GM18867 (cell line): ENCODE results near the gene ABHD17B.
"Not testable (repeated sequence)": the region's sequence is repeated elsewhere in the genome, so short reads cannot be mapped to it uniquely, and the experiment has no call there.

ENCODE experiments used
- ATAC-seq: cut with Tn5 transposase; IDR thresholded peaks from one replicate; pipeline ENCODE4 v1.9.1; 2021; ENCODE audit warnings: mild to moderate bottlenecking, moderate library complexity; ENCODE audit not compliant: unreplicated experiment

Gene ABHD17B

DNA sequence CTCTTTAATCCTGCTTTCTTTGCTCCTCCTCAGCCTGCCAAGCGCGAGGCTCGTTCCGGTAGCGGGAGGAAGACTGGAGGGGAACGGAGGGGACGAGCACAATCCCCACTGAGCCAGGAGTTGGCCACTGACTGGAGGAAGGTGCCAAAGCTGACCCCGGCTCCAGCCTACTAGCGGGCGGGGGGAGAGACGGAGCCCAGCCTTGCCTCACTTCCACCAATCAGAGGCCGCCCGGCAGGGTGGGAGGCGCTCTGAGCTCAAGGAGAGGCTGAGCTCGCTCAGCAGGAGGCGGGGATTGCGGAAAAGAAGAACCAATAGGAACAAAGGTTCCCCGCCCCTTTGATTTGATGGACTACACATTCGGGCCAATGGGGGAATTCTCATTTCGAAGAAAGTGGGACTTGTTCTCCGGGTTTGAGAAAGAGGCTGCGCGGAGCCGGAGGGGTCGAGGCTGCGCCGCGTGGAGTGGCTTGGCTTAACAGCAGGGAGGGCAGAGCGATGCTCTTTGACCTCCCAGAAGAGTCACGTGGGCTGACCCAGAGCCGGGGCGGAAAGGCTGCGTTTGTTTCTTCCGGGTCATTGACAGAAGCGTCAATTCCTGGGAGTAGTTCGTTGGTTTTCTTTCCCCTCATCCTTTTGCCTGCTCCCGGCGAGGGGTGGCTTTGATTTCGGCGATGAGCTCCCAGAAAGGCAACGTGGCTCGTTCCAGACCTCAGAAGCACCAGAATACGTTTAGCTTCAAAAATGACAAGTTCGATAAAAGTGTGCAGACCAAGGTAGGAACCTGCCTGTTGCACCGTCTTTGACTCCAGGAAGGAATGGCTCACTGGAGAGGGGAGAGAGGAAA is at the start of gene ABHD17B, which contains the start of gene C9orf85:
Gene ABHD17B (minus strand): TSS at position 133 of the 847 bp plus-strand sequence. CDS start 36,113 bp downstream, outside the sequence.
Gene C9orf85 (plus strand): TSS at position 579 of the 847 bp plus-strand sequence. CDS start 96 bp downstream, at position 675.
- peak; percentile 95 for ATAC-seq

DNA sequence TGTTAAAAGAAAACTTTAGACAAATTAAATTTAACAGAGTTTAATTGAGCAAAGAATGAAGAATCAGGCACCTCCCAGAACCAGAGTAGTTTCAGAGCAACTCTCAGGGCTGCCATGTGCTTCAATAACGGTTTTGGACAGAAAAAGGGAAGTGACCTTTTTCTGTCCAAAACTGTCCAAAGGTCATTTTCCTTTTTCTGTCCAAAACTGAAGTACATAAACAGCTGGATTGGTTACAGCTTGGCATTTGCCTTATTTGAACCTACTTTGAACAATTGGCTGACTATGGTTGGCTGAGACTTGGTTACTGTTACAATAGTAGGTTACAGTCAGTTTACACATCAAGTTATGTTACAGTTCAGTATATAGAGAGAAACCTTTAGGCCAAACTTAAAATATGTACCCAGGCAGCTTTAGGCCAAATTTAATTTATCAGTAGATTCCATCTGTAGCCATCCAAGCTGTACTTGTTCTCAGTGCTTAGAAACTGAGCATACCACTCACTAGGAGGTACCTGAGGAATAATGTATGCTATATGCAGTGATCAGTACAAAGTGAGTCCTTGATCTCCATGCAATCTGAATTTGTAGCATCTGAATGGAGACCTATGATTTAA is 44.4 kb upstream of the ABHD17B start:
- ATAC-seq = peak; percentile 57

DNA sequence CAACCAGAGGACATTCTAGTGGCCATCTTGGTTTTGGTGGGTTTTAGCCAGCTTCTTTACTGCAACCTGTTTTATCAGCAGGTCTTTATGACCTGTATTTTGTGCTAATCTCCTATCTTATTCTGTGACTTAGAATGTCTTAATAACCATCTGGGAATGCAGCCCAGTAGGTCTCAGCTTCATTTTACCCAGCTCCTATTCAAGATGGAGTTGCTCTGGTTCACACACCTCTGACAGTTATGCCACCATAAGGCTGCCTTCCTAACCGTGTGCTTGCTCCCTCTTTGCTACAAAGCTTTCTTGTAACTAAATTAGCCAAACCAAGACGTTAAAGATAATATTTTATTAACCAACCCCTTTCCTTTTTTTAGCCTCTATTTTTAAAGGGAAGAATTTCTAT is 43.7 kb upstream of the ABHD17B start:
- ATAC-seq = not testable (repeated sequence)

DNA sequence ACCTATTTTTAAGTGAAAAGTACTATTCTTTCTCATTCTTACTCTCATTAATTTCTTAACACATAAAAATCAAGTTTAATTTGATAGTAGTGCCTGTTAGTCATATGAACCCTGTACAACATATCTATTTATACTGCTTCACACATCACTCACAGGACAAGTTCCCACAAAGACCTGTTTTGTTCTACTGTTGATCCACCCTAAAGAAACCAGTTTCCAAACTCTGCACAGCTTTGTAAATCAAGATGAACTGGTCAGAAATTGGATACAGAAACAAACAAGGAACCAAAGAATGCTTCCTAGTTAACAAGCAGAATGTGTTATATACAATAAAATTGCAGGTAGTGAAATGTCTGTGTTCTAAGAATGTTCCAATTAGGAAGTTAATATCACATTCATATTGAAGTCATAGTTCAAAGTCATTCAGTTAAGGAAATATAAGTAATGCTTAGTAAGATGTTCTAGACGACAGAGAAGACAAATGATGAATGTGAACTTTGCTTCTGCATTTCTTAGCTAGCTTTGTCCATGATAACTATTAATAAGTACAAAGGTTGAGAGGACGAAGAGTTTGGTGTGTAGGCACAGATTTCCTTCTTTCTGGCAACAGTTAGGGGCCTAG is 33.9 kb upstream of the ABHD17B start:
- no peak for ATAC-seq

DNA sequence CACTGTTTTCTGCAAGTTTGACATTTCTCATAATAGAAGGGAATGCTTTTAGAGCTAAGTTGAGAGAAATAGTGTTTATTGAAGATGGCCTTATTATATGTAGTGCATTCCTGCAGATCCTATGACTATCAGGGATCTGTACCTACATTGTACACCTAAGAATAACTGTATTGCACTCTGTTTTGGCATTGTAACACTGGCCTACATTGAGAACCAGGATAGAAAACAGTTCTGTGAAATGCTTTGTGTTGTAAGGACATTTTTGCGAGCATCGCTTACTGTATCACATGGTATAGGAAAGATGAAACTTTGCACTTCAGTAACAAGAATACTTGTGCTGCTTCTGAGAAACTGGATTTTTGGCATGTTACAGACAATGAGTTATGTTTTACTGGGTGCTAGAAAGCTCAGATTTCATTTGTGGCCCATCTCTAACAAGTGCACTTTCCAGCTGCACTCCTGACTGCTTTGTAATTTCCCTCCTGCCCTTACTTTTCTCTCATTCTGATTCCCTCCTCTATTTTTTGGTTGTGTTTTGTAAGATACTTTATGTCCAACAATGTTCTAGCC is 31.1 kb upstream of the ABHD17B start:
- ATAC-seq = no peak

DNA sequence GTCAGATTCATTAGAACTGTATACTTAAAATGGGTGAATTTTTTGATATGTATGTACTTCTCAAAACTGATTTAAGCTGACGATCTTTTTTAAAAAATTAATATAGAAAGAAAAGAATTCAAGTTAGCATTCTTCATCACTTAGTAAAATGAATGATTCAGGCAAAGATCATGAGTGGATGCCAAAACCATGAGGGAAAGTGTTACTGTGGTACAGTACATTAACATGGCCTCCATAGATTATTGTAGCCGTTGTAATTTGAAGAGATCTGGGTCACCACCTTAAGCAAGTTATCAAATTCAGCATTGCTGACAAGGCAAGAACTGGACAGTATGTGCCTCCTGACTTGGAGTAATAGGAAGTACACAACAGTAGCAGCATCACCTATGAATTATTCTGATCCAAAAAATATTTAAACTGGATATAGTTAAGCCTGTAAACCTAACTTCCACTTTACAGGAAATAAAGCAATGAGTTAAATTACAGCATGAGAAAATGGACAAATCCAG is 30.1 kb upstream of the ABHD17B start:
- no peak for ATAC-seq

DNA sequence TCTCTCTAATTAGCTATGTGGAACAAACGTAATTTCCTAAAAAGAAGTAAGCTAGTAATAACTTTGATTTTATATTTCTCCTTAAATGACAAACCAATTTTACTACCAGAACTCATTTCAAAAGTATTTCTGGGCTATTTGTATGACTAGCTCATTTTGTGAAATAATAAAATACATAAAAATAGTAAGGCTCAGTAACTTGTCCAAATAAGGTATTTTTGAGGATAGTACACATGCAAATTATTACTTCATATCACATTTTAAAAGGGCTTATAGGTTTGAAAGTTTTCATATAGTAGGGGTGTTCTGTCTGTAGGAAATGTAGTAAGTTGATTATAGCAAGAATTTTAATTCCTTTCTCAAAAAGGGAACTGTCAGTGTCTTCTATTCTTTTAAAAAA is 26.9 kb upstream of the ABHD17B start:
- ATAC-seq = no peak

DNA sequence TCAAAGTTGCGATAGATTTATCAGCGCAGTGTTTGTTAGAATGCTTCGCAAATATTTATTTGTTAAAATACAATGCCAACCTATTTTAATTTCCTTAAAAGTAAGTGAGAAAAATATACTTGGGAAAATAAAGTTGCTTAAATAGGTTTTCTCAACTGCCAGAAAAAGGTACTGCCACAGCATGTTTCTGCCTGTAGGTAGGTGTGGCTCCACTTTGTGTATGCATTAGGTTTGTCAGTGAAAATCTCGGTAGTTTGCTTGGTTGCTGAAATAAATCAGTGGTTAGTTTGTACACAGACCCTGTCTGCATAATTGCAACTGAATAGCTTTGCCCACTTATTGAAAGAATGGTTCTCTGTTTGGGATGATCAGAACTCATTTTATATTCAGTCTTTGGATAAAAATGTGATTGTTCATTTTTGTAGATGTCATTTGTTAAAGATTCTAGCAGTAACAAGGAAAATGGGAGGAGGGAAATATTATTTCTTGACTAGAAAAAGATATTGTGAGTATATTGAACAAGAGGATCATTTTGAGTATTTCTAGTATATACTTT is 26.2 kb upstream of the ABHD17B start:
- ATAC-seq = no peak

DNA sequence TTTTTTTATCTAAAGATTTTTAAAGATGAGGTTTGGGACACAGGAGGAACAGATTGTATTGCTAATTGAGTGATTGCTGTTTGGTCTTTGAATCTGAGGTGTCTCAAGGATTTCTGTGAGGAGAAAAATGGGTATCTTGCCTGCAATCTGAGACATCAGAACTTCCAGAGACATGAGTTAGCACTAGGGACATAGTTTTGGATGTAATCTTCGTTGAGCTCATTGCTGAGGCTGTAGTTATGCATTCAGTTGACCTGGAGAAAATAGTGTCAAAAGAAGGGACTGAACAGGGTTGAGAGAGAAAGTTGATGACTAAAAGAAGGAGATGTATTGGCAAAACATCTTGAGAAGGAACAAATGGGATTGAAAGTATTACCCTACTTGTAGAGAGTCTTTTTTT is 25.1 kb upstream of the ABHD17B start:
- no peak for ATAC-seq

DNA sequence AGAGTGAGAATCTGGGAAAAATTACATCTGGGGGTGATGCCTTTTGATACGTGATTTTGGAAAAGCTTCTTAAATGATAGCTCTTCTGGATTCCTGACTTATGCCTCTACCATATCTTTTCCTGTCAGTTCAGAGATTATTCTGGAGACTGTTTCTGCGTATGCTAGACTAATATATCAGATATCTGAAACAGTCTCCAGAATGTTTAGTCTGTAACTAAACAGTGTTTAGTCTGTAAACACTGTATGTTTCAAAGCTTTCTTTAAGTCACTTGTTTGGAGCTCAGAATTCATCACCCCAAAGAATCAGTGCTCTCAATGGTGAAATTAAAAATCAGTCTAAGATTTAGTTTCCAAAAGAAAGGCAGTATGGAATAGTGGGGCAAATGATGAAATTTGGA is 20.2 kb upstream of the ABHD17B start:
- no peak for ATAC-seq

DNA sequence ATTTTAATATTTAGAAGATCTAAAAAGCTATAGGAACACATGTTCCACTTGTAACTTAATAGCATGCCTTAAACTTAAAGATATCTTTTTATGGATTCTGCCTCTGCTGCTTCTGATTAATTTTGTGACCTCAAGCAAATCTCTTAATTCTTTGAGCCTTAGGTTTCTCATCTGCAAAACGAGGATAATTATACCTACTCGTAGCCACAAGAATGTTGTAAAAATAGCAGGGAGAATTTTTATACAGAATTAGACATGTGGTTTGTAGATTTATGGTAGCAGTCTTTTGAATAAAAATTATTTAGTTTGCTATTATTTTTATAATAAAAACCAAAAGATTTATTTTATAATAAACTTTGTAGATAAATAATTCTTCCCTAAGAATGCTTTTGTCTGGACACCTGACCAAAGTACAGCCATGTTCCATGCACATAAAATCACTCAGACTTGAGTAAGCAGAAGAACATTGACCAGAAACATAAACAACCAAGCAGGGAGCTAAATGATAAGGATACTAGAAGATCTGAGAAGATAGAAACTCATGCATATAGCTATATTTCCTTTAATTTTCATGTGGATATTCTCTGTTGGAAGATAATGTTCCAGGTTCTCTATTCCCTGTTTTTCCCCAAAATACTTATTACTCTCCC is 18.9 kb upstream of the ABHD17B start:
- no peak for ATAC-seq

DNA sequence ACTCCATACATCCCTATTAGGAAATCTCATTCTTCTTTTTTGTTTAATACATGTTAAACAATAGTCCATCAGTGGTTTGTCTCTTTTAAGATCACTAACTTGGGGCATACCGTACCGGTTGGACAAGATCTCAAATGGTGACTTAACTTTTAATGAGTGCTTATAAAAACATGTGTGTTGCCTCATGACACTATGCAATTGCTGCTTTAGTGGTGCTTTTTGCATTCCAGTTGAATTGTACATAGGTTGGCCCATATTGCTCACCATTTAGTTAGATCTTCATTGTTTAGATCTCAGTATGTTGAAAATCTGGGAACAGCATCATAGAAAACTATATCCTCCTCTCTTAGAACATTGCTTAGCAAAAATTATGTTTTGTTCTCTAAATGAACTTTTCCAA is 18.2 kb upstream of the ABHD17B start:
- no peak for ATAC-seq

DNA sequence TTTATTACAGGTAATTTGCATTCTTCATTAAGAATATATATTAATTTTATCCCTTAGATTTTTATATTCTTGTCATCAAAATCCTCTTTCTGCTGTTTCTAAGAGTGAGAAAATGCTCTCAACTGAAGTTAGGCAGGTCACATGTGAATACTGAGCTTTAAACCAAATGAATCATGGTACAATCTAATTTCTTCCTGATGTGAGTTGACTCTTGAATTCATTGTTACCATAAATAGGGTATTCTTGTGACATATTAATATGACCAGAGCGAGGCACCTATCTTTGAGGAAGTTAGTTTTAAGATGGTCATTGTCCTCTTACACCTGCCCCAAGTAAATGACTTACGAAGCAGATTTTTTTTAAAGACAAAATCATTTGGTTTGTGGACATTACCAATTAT is 17.8 kb upstream of the ABHD17B start:
- no peak for ATAC-seq

DNA sequence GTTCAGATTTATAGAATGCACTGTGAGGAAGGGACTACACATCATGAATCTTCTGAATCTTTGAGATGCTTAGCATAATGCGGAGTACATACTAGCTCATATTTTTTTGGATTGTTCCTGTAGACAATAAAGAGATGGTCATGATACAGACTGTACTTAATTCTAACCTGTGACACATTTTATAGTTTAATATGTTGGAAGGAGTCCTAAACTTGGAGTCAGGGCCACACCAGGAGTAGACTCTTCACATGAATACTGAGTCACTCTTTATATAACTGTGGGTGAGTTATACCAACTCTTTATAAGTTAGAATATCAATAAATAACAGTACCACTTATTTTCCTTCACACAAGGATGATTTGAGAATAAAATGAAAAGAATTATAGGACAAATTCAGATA is 17.4 kb upstream of the ABHD17B start:
- no peak for ATAC-seq

DNA sequence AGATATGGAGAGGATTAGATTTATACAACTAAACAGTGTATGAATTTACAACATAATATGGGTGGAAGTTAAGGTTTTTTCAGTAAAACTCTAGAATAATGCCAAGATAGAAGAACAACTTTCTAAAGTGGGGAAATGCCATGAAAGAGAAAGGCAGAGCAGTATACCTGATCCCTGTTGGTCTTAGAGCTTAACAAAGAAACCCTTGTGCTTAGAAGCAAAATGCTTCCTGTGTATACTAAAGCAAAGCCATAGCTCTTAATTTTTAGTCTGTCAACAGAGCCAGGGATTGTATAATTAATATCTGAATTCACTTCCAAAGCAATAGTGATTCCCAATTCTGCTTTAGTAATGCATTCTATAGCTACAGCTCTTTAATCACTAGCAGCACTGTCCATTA is 14.8 kb upstream of the ABHD17B start:
- no peak for ATAC-seq

DNA sequence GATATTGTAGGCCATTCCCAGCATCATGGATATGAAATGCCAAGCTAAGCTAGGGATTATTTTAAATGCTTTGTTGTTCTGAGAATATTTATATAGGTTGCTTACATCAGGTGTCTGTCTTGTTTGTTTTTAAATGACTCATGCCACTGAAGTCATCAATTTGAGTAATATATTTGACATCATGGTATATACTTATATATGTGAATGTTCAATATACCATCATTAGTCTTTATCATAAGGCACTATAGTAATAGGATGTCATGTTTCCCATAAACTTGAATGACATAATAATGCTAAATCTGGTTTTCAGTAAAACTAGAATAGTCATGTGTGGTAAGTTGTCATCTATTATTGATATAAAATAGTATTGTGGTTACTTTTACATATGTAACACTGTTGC is 13.6 kb upstream of the ABHD17B start:
- ATAC-seq = no peak

DNA sequence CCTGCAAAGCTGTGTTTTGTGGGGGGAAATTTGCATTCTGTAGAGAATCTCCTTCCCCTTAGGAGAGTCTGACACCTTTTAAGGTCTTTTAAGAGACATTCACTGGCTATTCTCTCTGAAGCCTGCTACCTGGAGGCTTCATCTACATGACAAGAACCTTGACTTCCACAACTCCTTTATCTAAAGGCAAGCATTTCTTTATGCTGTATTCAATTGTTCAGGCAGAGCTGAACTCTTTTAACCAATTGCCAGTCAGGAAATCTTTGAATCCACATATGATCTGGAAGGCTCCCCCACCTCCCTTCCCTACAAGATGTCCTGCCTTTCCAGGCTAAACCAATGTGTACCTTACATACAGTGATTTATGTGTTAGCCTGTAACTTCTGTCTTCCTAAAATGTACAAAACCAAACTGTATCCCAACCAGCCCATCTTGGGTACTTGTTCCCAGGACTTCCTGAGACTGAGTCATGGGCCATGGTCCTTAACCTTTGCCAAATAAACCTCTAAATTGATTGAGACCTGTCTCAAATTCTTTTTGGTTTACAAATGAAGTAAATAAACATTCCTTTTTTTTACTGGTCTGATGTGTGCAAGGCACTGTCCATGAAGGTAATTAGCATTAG is 10.3 kb upstream of the ABHD17B start:
- no peak for ATAC-seq

DNA sequence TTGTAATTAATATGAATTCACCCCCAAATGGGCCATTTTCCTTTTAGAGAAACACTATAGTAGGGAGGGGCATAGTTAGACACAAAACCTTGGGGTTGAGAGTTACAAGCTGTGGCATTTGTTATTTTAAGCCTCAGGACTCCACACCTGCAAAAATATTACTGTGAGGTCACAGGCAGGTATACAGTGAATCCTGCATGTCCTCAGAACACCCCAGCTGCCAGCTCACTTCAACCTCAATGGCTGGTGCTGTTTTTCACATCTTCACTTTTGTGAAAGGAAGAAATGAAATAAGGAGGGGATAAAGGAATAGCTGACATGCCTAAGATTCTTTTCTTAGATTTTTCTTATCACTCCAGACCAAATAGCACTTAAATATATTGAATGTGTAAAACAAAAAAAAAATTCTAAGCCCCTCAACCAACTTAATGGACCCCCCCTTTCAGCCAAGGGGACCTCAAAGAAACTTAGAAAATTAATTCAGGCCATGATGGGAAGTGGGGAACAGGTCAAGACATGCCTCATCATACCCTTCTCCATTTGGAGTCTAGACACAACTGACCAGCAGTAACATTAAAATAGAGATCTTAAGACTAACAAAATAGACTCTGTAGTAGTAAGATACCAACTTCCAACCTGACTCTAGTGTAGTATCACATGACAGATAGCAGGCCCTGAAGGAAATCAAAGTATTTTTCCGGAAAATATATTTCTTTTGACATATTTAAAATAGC is 9.6 kb upstream of the ABHD17B start:
- no peak for ATAC-seq

DNA sequence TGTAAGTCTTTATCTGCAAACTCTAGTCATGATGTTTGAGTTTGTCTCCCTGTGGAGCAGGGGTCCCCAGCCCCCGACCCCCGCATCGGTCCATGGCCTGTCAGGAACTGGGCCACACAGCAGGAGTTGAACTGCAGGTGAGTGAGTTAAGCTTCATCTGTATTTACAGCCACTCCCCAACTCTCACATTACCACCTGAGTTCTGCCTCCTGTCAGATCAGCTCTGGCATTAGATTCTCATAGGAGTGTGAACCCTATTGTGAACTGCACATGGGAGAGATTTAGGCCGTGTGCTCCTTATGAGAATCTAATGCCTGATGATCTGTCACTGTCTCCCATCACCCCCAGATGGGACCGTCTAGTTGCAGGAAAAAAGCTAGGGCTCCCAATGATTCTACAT is 7.4 kb upstream of the ABHD17B start:
- no peak for ATAC-seq
